Mucosa of rectum (tissue), 2 donors: Measurements from ENCODE around the gene PPP4R1.

Source experiments
- H3K27ac ChIP-seq, 2 donors: one replicate each; pipeline ENCODE4 v1.7.0; 2013; ENCODE audit warnings: inconsistent platforms in 2 of 2, low read depth in 2 of 2, low read length in 2 of 2
- H3K27me3 ChIP-seq, 2 donors: one replicate each; pipeline ENCODE4 v1.7.0; 2013; ENCODE audit warnings: low read length in 2 of 2; ENCODE audit not compliant: control insufficient read depth in 2 of 2, insufficient read depth in 2 of 2
- H3K36me3 ChIP-seq, 2 donors: one replicate each; pipeline ENCODE4 v1.7.0; 2013; ENCODE audit warnings: low read length in 2 of 2; ENCODE audit not compliant: control insufficient read depth in 2 of 2, insufficient read depth in 2 of 2
- H3K4me1 ChIP-seq, 2 donors: one replicate each; pipeline ENCODE4 v1.7.0; 2013; ENCODE audit warnings: low read length in 2 of 2, mild to moderate bottlenecking in 1 of 2; ENCODE audit not compliant: control insufficient read depth in 2 of 2, insufficient read depth in 2 of 2
- H3K4me3 ChIP-seq, 2 donors: one replicate each; pipeline ENCODE4 v1.7.0; 2013; ENCODE audit warnings: low read length in 2 of 2
- H3K9ac ChIP-seq, 2 donors: one replicate each; pipeline ENCODE4 v1.7.0; 2013; ENCODE audit warnings: low read length in 2 of 2, low read depth in 1 of 2, mild to moderate bottlenecking in 1 of 2
- H3K9me3 ChIP-seq, 2 donors: one replicate each; pipeline ENCODE4 v1.7.0; 2013; ENCODE audit warnings: low read length in 2 of 2; ENCODE audit not compliant: control insufficient read depth in 2 of 2
- donor health status: healthy.
- donor health status: Normal muscosa, but diverticular disease.

Gene PPP4R1

GRCh38 chr18:9628984-9629383 is 14.6 kb upstream of the PPP4R1 start:
- no peaks in the 10 kb centered on the region for H3K4me1 ChIP-seq
- no peaks in the 10 kb centered on the region for H3K36me3 ChIP-seq
- no peaks in the 10 kb centered on the region for H3K9me3 ChIP-seq
- H3K9ac ChIP-seq: no peak overlapping the region
- no peak overlapping the region for H3K27ac ChIP-seq
- no peaks in the 10 kb centered on the region for H3K27me3 ChIP-seq
- H3K4me3 ChIP-seq: no peak overlapping the region

DNA sequence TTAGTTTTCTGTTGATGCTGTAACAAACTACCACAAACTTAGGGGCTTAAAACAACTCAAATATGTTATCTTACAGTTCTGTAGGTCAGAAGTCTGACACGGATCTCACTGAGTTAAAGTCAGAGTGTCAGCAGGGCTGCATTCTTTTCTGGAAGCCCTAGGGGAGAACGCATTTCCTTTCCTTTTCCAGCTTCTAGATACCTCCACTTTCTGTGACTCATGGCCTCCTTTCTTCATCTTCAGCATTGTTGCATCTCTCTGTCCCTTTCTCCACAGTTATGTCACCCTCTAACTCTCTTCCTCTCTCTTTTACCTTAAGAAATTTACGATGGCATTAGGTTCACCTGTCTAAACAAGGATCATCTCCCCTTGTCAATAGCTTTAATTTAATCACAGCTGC is 13.3 kb upstream of the PPP4R1 start:
- no peaks in the 10 kb centered on the region for H3K27me3 ChIP-seq
- H3K4me1 ChIP-seq: no peaks in the 10 kb centered on the region
- H3K9ac ChIP-seq: no peak overlapping the region
- H3K36me3 ChIP-seq: no peaks in the 10 kb centered on the region
- H3K27ac ChIP-seq: no peak overlapping the region
- no peaks in the 10 kb centered on the region for H3K9me3 ChIP-seq
- H3K4me3 ChIP-seq: no peak overlapping the region

DNA sequence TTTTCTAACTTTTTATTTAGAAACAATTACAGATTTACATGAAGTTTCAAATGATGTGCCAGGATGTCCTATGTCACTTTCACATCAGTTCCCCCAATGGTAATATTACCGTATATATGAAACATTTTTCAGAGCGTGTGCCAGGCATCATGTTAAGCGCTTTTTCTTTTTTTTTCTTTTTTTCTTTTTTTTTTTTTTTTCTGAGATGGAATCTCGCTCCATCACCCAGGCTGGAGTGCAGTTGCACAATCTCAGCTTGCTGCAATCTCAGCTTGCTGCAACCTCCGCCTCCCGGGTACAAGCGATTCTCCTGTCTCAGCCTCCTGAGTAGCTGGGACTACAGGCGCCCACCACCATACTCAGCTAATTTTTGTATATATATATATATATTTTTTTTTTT is 5.6 kb upstream of the PPP4R1 start:
- Histone ChIP-seq H3K4me3 (no peak overlapping the region), H3K9ac (no peak overlapping the region), H3K9me3 (no peaks in the 10 kb centered on the region), H3K4me1 (peaks cover 6% of the 10 kb centered on the region in 2 donors), H3K27ac (no peak overlapping the region), H3K36me3 (no peaks in the 10 kb centered on the region), H3K27me3 (no peaks in the 10 kb centered on the region)

- Histone ChIP-seq H3K36me3 (no peaks in the 10 kb centered on the region), H3K4me3 (no peak overlapping the region), H3K9me3 (no peaks in the 10 kb centered on the region), H3K27ac (no peak overlapping the region), H3K4me1 (peaks cover 6% of the 10 kb centered on the region in 2 donors), H3K9ac (no peak overlapping the region), H3K27me3 (no peaks in the 10 kb centered on the region)
Observed at GRCh38 chr18:9619545-9619944, 5.2 kb upstream of the PPP4R1 start.

DNA sequence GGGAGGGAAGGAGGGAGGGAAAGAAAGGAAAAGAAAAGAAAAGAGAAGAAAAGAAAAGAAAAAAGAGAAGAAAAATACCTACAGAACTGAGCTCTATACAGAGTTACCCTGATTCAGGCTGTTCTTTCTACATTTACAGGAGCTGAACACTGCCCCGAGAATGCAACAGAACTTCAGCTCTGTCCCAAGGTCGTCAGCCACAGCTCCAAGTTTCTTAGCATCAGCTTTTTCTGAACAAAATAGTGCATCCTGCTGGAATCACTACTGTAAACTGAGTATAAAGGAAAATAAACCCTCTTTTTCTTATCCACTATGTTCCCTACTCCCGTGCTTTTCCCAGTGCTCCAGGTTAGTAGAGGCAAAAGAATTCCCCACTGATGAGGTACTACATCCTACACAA is 4.7 kb upstream of the PPP4R1 start:
- Histone ChIP-seq H3K9ac (no peak overlapping the region), H3K9me3 (no peaks in the 10 kb centered on the region), H3K27me3 (no peaks in the 10 kb centered on the region), H3K36me3 (no peaks in the 10 kb centered on the region), H3K27ac (no peak overlapping the region), H3K4me3 (no peak overlapping the region), H3K4me1 (peaks cover 6% of the 10 kb centered on the region in 2 donors)

DNA sequence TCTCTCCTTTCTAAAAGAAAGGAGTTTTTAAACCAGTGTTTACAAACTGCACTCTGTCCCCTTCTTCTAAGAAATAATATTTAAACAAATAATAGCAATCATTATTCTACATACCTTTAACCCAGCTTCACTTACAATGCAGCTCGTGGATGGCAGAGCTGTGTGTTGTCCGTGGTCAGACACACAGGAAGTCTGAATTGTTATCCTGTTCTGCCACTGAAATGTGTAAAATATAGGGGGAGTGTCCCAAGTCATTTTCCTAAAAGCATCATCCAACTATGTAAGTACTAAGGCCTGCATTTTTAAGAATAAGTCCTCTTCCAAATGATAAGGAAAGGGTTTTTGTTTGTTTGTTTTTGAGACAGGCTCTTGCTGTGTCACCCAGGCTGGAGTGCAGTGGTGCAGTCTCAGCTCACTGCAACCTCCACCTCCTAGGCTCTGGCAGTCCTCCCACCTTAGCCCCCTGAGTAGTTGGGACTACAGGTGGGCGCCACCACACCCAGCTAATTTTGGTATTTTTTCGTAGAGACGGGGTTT is 2.7 kb upstream of the PPP4R1 start:
- no peaks in the 10 kb centered on the region for H3K27me3 ChIP-seq
- H3K36me3 ChIP-seq: no peaks in the 10 kb centered on the region
- H3K9me3 ChIP-seq: no peaks in the 10 kb centered on the region
- no peak overlapping the region for H3K4me3 ChIP-seq
- peaks cover 8 to 10% of the 10 kb centered on the region in 2 donors for H3K4me1 ChIP-seq
- no peak overlapping the region for H3K27ac ChIP-seq
- no peak overlapping the region for H3K9ac ChIP-seq

GRCh38 chr18:9616049-9616448 is 1.7 kb upstream of the PPP4R1 start:
- Histone ChIP-seq H3K4me1 (peaks cover 8 to 10% of the 10 kb centered on the region in 2 donors), H3K27ac (no peak overlapping the region), H3K27me3 (no peaks in the 10 kb centered on the region), H3K36me3 (peaks cover 0 to 3% of the 10 kb centered on the region in 2 donors), H3K4me3 (no peak overlapping the region), H3K9me3 (no peaks in the 10 kb centered on the region), H3K9ac (no peak overlapping the region)

DNA sequence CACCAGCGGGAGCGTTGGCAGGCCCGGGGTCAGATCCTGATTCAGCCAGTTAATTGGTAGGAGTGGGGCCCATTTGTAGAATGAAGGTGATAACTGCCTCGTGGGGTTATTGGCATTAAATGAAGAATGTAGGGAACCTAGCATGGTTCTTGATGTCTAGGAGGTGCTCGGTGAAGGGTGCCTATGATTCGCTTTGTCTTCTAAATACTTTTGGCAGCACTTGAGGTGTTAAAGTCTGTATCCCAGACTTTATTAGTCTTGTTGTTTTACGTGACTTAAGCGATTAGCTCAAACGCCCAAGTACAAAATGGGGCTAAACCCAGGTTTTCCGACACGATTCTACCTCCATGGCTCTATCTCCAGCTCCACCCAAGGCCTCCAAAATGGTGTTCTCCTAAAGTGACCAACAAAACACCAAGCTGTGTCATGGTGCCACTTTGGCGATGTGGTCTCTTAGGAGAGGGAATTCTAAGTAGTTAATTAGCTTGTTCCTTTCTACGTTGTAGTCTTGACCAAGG is 980 bp upstream of the PPP4R1 start:
- H3K9ac ChIP-seq: peak overlapping the region; percentile 74 to 76
- no peaks in the 10 kb centered on the region for H3K27me3 ChIP-seq
- peak overlapping the region; percentile 63 to 64 for H3K4me3 ChIP-seq
- peaks cover 0 to 3% of the 10 kb centered on the region in 2 donors for H3K36me3 ChIP-seq
- peaks cover 8 to 10% of the 10 kb centered on the region in 2 donors for H3K4me1 ChIP-seq
- H3K27ac ChIP-seq: peak overlapping the region; percentile 83 to 86
- H3K9me3 ChIP-seq: no peaks in the 10 kb centered on the region

GRCh38 chr18:9613550-9614400 is 584 bp downstream of the PPP4R1 start:
- Histone ChIP-seq H3K27me3 (no peaks in the 10 kb centered on the region), H3K4me3 (peak overlapping the region; percentile 84 to 88), H3K27ac (peak overlapping the region; percentile 91 to 93), H3K9ac (peak overlapping the region; percentile 90), H3K9me3 (no peaks in the 10 kb centered on the region), H3K36me3 (peaks cover 0 to 3% of the 10 kb centered on the region in 2 donors), H3K4me1 (peaks cover 14% of the 10 kb centered on the region in 2 donors)

- Histone ChIP-seq H3K4me1 (peaks cover 14% of the 10 kb centered on the region in 2 donors), H3K9ac (peak overlapping the region; percentile 90), H3K27me3 (no peaks in the 10 kb centered on the region), H3K36me3 (peaks cover 0 to 3% of the 10 kb centered on the region in 2 donors), H3K4me3 (peak overlapping the region; percentile 84 to 88), H3K9me3 (no peaks in the 10 kb centered on the region), H3K27ac (no peak overlapping the region)
Observed at GRCh38 chr18:9612977-9613376, 1.4 kb downstream of the PPP4R1 start.
